H1 (cell line): Measurements from ENCODE around the gene DNAH1. TPM values are rescaled to one million over a fixed set of nuclear protein-coding genes. Genes with fewer than 3 reads are reported as not detected.

Source experiments
- CTCF ChIA-PET: fragments of 300-600 bp; sonication (Branson Sonifier 250); formaldehyde crosslinking; loops from one replicate; lab custom pipeline; 2021; ENCODE audit not compliant: partially characterized antibody; lab: Charles Lee
- POLR2A ChIA-PET: fragments of 300-600 bp; sonication (Branson Sonifier 250); formaldehyde crosslinking; loops from one replicate; lab custom pipeline; 2021; ENCODE audit warnings: inconsistent platforms; ENCODE audit not compliant: partially characterized antibody; lab: Charles Lee
- DNase-seq, 2 experiments: peaks; one replicate each; pipeline versions ENCODE4 v3.0.0 to v3.0.0-alpha.2; 2010 to 2022; ENCODE audit warnings: low spot score in 2 of 2, low read depth in 1 of 2, mixed read lengths in 1 of 2
- FAIRE-seq: peaks from 2 replicates; lab custom pipeline; 2011; peaks lifted over from hg19 to GRCh38; lab: Jason Lieb, UNC
- H2AFZ ChIP-seq: 2 replicates; pipeline ENCODE4 v1.8.1; 2012; ENCODE audit warnings: low read length, inconsistent platforms
- H2AK5ac ChIP-seq: 2 replicates; pipeline ENCODE4 v1.6.1; 2013; ENCODE audit warnings: low read depth, low read length
- H2BK120ac ChIP-seq: replicated peaks from 2 replicates; pipeline ENCODE3; 2013; ENCODE audit warnings: low read depth, low read length, inconsistent platforms
- H2BK12ac ChIP-seq: 2 replicates; pipeline ENCODE4 v1.6.1; 2013; ENCODE audit warnings: low read depth, low read length
- H2BK15ac ChIP-seq: 2 replicates; pipeline ENCODE4 v1.6.1; 2013; ENCODE audit warnings: low read length
- H2BK20ac ChIP-seq: 2 replicates; pipeline ENCODE4 v1.6.1; 2013; ENCODE audit warnings: low read length
- H2BK5ac ChIP-seq: 2 replicates; pipeline ENCODE4 v1.6.1; 2013; ENCODE audit warnings: low read depth, low read length
- H3K14ac ChIP-seq: 2 replicates; pipeline ENCODE4 v1.6.1; 2013; ENCODE audit warnings: inconsistent platforms; ENCODE audit not compliant: insufficient read length
- H3K18ac ChIP-seq: 2 replicates; pipeline ENCODE4 v1.6.1; 2013; ENCODE audit warnings: low read length; ENCODE audit errors: extremely low read depth
- H3K23ac ChIP-seq: 2 replicates; pipeline ENCODE4 v1.6.1; 2013; ENCODE audit warnings: inconsistent platforms; ENCODE audit not compliant: insufficient read length
- H3K23me2 ChIP-seq: 2 replicates; pipeline ENCODE4 v1.6.1; 2013; ENCODE audit warnings: low read depth, low read length
- H3K27ac ChIP-seq: 2 replicates; pipeline ENCODE4 v1.6.1; 2011; ENCODE audit warnings: low read depth, low read length, inconsistent platforms
- H3K27me3 ChIP-seq, 4 experiments: replicated peaks in 1 of 4; 1 replicate in 1 of 4; 2 replicates in 3 of 4; pipeline versions ENCODE4 v1.6.1 to v1.8.1; 2011 to 2013; ENCODE audit warnings: low read length in 3 of 4, mild to moderate bottlenecking in 3 of 4, inconsistent platforms in 2 of 4, mixed read lengths in 2 of 4, moderate library complexity in 1 of 4; ENCODE audit not compliant: control insufficient read depth in 3 of 4, insufficient read depth in 3 of 4; ENCODE audit errors: extremely low read depth in 1 of 4
- H3K36me3 ChIP-seq, 4 experiments: 2 replicates each; pipeline versions ENCODE4 v1.6.1 to v1.8.1; 2011 to 2013; ENCODE audit warnings: mild to moderate bottlenecking in 4 of 4, low read length in 3 of 4, moderate library complexity in 2 of 4, control low read depth in 1 of 4, inconsistent platforms in 1 of 4; ENCODE audit not compliant: insufficient read depth in 4 of 4, control insufficient read depth in 2 of 4
- H3K4ac ChIP-seq: replicated peaks from 2 replicates; pipeline ENCODE3; 2013; ENCODE audit warnings: low read length, low read depth, mixed read lengths, inconsistent platforms; ENCODE audit not compliant: insufficient read length
- H3K4me1 ChIP-seq, 4 experiments: replicated peaks in 1 of 4; 1 replicate in 1 of 4; 2 replicates in 3 of 4; pipeline versions ENCODE4 v1.6.1 to v1.8.1; 2011 to 2013; ENCODE audit warnings: low read length in 3 of 4, inconsistent platforms in 2 of 4, mixed read lengths in 1 of 4; ENCODE audit not compliant: insufficient read depth in 4 of 4, control insufficient read depth in 3 of 4
- H3K4me2 ChIP-seq, 2 experiments: 2 replicates each; pipeline versions ENCODE4 v1.6.1 to v1.8.1; 2011 to 2013; ENCODE audit warnings: low read depth in 2 of 2, low read length in 2 of 2, control low read depth in 1 of 2, inconsistent platforms in 1 of 2, mild to moderate bottlenecking in 1 of 2; ENCODE audit not compliant: insufficient read depth in 1 of 2
- H3K4me3 ChIP-seq, 4 experiments: fragments of 200-600, 300-600 bp in 1 of 4; sonication (generic), shearing (Covaris generic), sonication (Bioruptor Twin) in 1 of 4; 2 replicates each; pipeline versions ENCODE4 v1.5.1 to v1.8.1; 2011 to 2016; ENCODE audit warnings: low read length in 4 of 4, low read depth in 3 of 4, control low read depth in 2 of 4, inconsistent platforms in 2 of 4, mild to moderate bottlenecking in 2 of 4, mixed read lengths in 1 of 4, moderate library complexity in 1 of 4; ENCODE audit not compliant: insufficient read depth in 2 of 4; ENCODE audit errors: extremely low read depth in 1 of 4
- H3K56ac ChIP-seq: replicated peaks from 2 replicates; pipeline ENCODE3; 2013; ENCODE audit warnings: low read depth, mild to moderate bottlenecking, mixed read lengths, low read length, inconsistent platforms; ENCODE audit not compliant: insufficient read length
- H3K79me1 ChIP-seq: 2 replicates; pipeline ENCODE4 v1.6.1; 2013; ENCODE audit warnings: low read depth, low read length, control low read depth
- H3K79me2 ChIP-seq, 2 experiments: 2 replicates each; pipeline versions ENCODE4 v1.6.1 to v1.8.1; 2012 to 2013; ENCODE audit warnings: low read length in 2 of 2, mild to moderate bottlenecking in 2 of 2, inconsistent platforms in 1 of 2; ENCODE audit not compliant: insufficient read depth in 2 of 2, control insufficient read depth in 1 of 2
- H3K9ac ChIP-seq, 4 experiments: replicated peaks in 1 of 4; 1 replicate in 1 of 4; 2 replicates in 3 of 4; pipeline versions ENCODE4 v1.6.1 to v1.8.1; 2011 to 2013; ENCODE audit warnings: low read depth in 3 of 4, low read length in 3 of 4, control low read depth in 2 of 4, mild to moderate bottlenecking in 2 of 4, moderate library complexity in 2 of 4, inconsistent platforms in 1 of 4; ENCODE audit errors: extremely low read depth in 1 of 4
- H3K9me3 ChIP-seq, 2 experiments: 2 replicates each; pipeline versions ENCODE4 v1.6.1 to v1.8.1; 2012 to 2013; ENCODE audit warnings: mild to moderate bottlenecking in 2 of 2, moderate library complexity in 2 of 2, control low read depth in 1 of 2, inconsistent platforms in 1 of 2, low read depth in 1 of 2, low read length in 1 of 2, mixed read lengths in 1 of 2; ENCODE audit not compliant: insufficient read depth in 2 of 2
- H4K20me1 ChIP-seq, 2 experiments: replicated peaks in 1 of 2; 2 replicates each; pipeline versions ENCODE3 to v1.8.1; 2011 to 2013; ENCODE audit warnings: inconsistent platforms in 2 of 2, low read length in 2 of 2, mild to moderate bottlenecking in 1 of 2; ENCODE audit not compliant: insufficient read depth in 2 of 2, control insufficient read depth in 1 of 2
- H4K5ac ChIP-seq: 2 replicates; pipeline ENCODE4 v1.6.1; 2013; ENCODE audit warnings: low read length, low read depth, mixed read lengths, inconsistent platforms; ENCODE audit not compliant: insufficient read length
- H4K8ac ChIP-seq: 2 replicates; pipeline ENCODE4 v1.8.0; 2013; ENCODE audit warnings: mild to moderate bottlenecking, moderate library complexity, low read length, inconsistent platforms; ENCODE audit not compliant: insufficient read depth; ENCODE audit errors: extremely low read depth
- H4K91ac ChIP-seq: replicated peaks from 2 replicates; pipeline ENCODE3; 2013; ENCODE audit warnings: low read length, mixed read lengths, inconsistent platforms; ENCODE audit not compliant: insufficient read length
- GABPA ChIP-seq: IDR thresholded peaks from 2 replicates; pipeline ENCODE4 v1.6.1; 2011; ENCODE audit warnings: mild to moderate bottlenecking, low read length, moderate library complexity, borderline replicate concordance; ENCODE audit not compliant: insufficient read depth
- PHF8 ChIP-seq: fragments of 200-600 bp; sonication (generic); conservative IDR thresholded peaks from 2 replicates; pipeline ENCODE4 v1.7.1; 2012; ENCODE audit warnings: low read depth, mild to moderate bottlenecking, inconsistent platforms, low read length, moderate library complexity
- WGBS, 2 experiments: shearing (Covaris generic) in 1 of 2; methylation state at CpG; one replicate each; pipeline versions ENCODE4 v1.1.6 to v1.1.7; 2013 to 2015; ENCODE audit warnings: low lambda C conversion rate in 2 of 2, mixed read lengths in 2 of 2, inconsistent platforms in 1 of 2, low coverage in 1 of 2, missing lambda C conversion rate in 1 of 2; ENCODE audit not compliant: insufficient replicate concordance in 2 of 2, insufficient coverage in 1 of 2, insufficient read length in 1 of 2; ENCODE audit errors: extremely low coverage in 1 of 2, missing lambda C conversion rate in 1 of 2; 5-methylcytosine and 5-hydroxymethylcytosine counted together
- polyA plus RNA-seq, 7 experiments: library from polyadenylated mRNA; depleted of rRNA in 3 of 7; stranded (reverse) in 5 of 7; unstranded in 2 of 7; fragments of >200 nt in 5 of 7; fragments of 200-250 nt in 2 of 7; gene quantifications; 1 replicate in 5 of 7; 2 replicates in 1 of 7; 4 replicates in 1 of 7; pipeline versions ENCODE4 v1.2.1 to v1.2.3, GENCODE V29; 2011 to 2013; ENCODE audit warnings: missing spikeins in 2 of 7, mixed read lengths in 2 of 7
- total RNA-seq: library from RNA; stranded (reverse); fragmentation: NEBNext Ultra II Directional; extraction: Animal tissue kit (Norgen Biotek cat#: 25700); gene quantifications from 2 replicates; pipeline ENCODE4 v1.2.1, GENCODE V29; 2021

DNAH1 gene
- total and polyA plus RNA-seq, 2 of the 8 experiments (the other 6 are each of a cell fraction or from before 2014, with no cell fraction given), result 1.0 to 1.5 TPM

GRCh38 chr3:52423173-52423572, 107.1 kb downstream of the DNAH1 start:
- ChIA-PET POLR2A (no interaction called here), CTCF (interaction anchor here (0.6 to 3.2 kb wide), 6 partner anchors 8 to 369 kb away, joined by 3 to 9 read pairs (median 4); no protein-coding TSS in a partner anchor)
- Histone ChIP-seq H3K36me3 (no peaks in the 10 kb centered on the region), H3K4ac (no peak overlapping the region), H3K79me1 (no peaks in the 10 kb centered on the region), H3K56ac (no peak overlapping the region), H4K5ac (no peak overlapping the region), H3K9ac (peak overlapping the region in 1 of 4 experiments; percentile 27; a peak in 1 of 7 replicates), H2BK20ac (no peak overlapping the region), H4K20me1 (no peaks in the 10 kb centered on the region), H2BK12ac (0 out of 2 replicates have a peak overlapping the region, but pooled peaks have one; percentile 21), H3K23ac (no peak overlapping the region), H2AK5ac (no peak overlapping the region), H2BK15ac (no peak overlapping the region), H3K79me2 (no peaks in the 10 kb centered on the region), H2AFZ (no peak overlapping the region), H3K4me1 (peaks cover 0 to 3% (median 0%) of the 10 kb centered on the region in 4 experiments; a peak in 2 of 7 replicates), H2BK5ac (no peak overlapping the region), H4K8ac (no peak overlapping the region), H3K9me3 (no peaks in the 10 kb centered on the region), H3K4me2 (no peak overlapping the region), H3K27me3 (no peaks in the 10 kb centered on the region), H3K27ac (no peak overlapping the region), H4K91ac (no peak overlapping the region), H3K14ac (no peak overlapping the region), H3K18ac (no peak overlapping the region), H2BK120ac (peak overlapping the region; percentile 18), H3K4me3 (no peak overlapping the region), H3K23me2 (no peaks in the 10 kb centered on the region)
- FAIRE-seq (no peak), DNase-seq (no peak)
- 87% methylated on average over 5 of the region's 5 CpGs; no CpG with 5 or more reads in 1 of the 2 experiments for WGBS, 2 experiments
- no peak for TF ChIP-seq PHF8
- no peak for TF ChIP-seq GABPA
